Thoracic aorta (tissue), 2 donors: ENCODE measurements around the gene TUBGCP2. TPM values are rescaled to one million over a fixed set of nuclear protein-coding genes. Genes with fewer than 3 reads are reported as not detected.

Experiments
- ATAC-seq: fragments of 150-250 bp; one replicate; pipeline ENCODE4 v1.8.0; 2017; ENCODE audit warnings: low read depth; ENCODE audit not compliant: insufficient number of reproducible peaks, low FRiP score
- DNase-seq: peaks from one replicate; pipeline ENCODE4 v3.0.0-alpha.2; 2020; ENCODE audit warnings: low spot score
- H3K27ac ChIP-seq, 2 donors: fragments of 200-600 bp; sonication (generic); 1 replicate in 1 of 2; 2 replicates in 1 of 2; pipeline ENCODE4 v1.5.1; 2016; ENCODE audit warnings: mild to moderate bottlenecking in 2 of 2, moderate library complexity in 2 of 2
- H3K27me3 ChIP-seq: fragments of 200-600 bp; sonication (generic); replicated peaks from 2 replicates; pipeline ENCODE4 v1.6.0; 2016; ENCODE audit warnings: mild to moderate bottlenecking; ENCODE audit not compliant: insufficient read depth
- H3K36me3 ChIP-seq: fragments of 200-600 bp; sonication (generic); one replicate; pipeline ENCODE4 v1.5.1; 2016
- H3K4me1 ChIP-seq, 2 donors: fragments of 200-600 bp; sonication (generic); 1 replicate in 1 of 2; 2 replicates in 1 of 2; pipeline versions ENCODE4 v1.5.1 to v1.6.0; 2016; ENCODE audit warnings: low read depth in 2 of 2, mild to moderate bottlenecking in 1 of 2; ENCODE audit not compliant: control insufficient read depth in 1 of 2
- H3K4me3 ChIP-seq: fragments of 200-600 bp; sonication (generic); 2 replicates; pipeline ENCODE4 v1.5.1; 2016; ENCODE audit warnings: mild to moderate bottlenecking
- H3K9me3 ChIP-seq: fragments of 200-600 bp; sonication (generic); 2 replicates; pipeline ENCODE4 v1.5.1; 2016
- total RNA-seq, 2 donors: library from RNA; depleted of rRNA; stranded (reverse); fragments of >200 nt; gene quantifications; one replicate each; pipeline versions ENCODE4 v1.1.0 to v1.2.3, GENCODE V29; 2016
- TF ChIP-seq, protein P1 (sequence below): fragments of 200-600 bp; sonication (generic); IDR thresholded peaks from one replicate; pipeline ENCODE4 v1.5.1; 2019; ENCODE audit warnings: antibody characterized with exemption

The TUBGCP2 gene
- total RNA-seq, 2 donors from 2014 or later = 51.2 to 65.5 TPM

DNA sequence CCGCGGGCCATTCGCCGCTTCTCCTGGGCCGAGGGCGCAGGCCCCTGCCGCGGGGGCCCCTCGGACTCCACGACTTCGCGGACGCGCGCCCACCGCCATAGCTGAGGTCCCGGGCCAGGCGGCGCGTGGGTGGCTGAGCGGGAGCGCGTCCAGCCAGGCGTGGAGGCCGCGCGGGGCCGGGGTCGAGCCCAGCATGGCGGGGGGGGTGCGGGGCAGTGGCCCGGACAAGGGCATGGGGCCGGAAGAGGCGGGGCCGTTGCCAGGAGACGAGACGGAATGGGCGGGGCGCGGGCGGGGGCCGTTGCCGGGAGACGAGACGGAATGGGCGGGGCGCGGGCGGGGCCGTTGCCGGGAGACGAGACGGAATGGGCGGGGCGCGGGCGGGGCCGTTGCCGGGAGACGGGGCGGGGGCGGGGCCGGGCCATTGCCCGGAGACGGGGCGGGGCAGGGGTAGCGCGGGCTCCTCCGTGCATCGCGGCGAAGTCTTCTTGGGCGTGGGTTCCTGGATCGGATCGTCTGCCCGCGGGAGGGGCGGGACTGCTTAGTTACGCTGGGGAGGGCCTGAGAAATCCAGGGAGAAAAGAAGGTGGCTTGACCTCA is 46.8 kb downstream of the TUBGCP2 start:
- peak overlapping the region; percentile 95 for H3K4me3 ChIP-seq
- H3K9me3 ChIP-seq = no peaks in the 10 kb centered on the region
- H3K36me3 ChIP-seq = no peaks in the 10 kb centered on the region
- DNase-seq (peak; percentile 65), ATAC-seq (peak; percentile 43)
- H3K27me3 ChIP-seq = no peaks in the 10 kb centered on the region
- TF ChIP-seq, protein P1, sequence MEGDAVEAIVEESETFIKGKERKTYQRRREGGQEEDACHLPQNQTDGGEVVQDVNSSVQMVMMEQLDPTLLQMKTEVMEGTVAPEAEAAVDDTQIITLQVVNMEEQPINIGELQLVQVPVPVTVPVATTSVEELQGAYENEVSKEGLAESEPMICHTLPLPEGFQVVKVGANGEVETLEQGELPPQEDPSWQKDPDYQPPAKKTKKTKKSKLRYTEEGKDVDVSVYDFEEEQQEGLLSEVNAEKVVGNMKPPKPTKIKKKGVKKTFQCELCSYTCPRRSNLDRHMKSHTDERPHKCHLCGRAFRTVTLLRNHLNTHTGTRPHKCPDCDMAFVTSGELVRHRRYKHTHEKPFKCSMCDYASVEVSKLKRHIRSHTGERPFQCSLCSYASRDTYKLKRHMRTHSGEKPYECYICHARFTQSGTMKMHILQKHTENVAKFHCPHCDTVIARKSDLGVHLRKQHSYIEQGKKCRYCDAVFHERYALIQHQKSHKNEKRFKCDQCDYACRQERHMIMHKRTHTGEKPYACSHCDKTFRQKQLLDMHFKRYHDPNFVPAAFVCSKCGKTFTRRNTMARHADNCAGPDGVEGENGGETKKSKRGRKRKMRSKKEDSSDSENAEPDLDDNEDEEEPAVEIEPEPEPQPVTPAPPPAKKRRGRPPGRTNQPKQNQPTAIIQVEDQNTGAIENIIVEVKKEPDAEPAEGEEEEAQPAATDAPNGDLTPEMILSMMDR = no peak
- peaks cover 22 to 41% of the 10 kb centered on the region in 2 donors for H3K4me1 ChIP-seq
- H3K27ac ChIP-seq = peak overlapping the region; percentile 66 to 83

DNA sequence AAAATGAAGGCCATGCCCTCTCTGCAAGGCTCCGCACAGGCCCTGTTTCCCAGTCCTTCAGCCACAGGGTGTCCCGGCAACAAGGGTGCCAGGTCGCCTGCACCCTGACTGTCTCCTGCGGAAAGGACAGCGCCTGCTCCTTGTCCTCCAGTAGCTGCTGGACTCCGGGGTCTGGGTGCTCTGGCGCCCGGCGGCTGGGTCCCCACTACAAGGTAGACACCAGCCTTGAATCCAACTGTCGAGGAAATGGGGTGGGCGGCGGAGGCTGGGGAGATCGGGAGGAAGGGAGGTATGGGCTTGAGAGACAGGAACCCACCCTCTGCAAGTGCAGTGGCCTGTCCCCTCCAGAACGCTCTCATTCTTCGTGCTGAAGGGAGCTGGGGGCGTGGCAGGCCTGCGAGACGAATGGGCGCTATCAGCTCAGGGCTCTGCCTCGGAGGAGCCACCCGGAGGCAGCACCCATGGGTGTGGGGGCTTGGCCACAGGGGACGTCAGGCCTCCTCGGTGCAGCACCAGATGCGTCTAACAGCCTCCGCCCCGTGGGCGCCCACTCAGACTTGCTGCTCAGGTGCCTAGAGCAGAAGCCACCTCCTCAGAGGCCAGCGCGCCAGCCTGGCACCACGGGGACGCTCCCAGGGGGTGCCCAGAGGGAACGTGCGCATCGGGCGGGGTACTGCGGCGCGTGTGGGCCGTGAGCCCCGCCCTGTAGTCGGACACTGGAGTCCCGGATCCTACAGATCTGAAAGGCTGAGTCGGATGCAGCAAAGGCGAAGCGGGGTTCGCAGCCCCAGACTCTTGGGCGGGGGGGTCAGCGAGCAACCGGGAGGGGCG is 47.6 kb downstream of the TUBGCP2 start:
- no peaks in the 10 kb centered on the region for H3K36me3 ChIP-seq
- H3K4me3 ChIP-seq = peak overlapping the region; percentile 95
- peak overlapping the region; percentile 66 to 83 for H3K27ac ChIP-seq
- ATAC-seq (no peak), DNase-seq (no peak)
- TF ChIP-seq, protein P1 = no peak
- no peaks in the 10 kb centered on the region for H3K27me3 ChIP-seq
- H3K9me3 ChIP-seq = no peaks in the 10 kb centered on the region
- H3K4me1 ChIP-seq = peaks cover 22 to 41% of the 10 kb centered on the region in 2 donors

DNA sequence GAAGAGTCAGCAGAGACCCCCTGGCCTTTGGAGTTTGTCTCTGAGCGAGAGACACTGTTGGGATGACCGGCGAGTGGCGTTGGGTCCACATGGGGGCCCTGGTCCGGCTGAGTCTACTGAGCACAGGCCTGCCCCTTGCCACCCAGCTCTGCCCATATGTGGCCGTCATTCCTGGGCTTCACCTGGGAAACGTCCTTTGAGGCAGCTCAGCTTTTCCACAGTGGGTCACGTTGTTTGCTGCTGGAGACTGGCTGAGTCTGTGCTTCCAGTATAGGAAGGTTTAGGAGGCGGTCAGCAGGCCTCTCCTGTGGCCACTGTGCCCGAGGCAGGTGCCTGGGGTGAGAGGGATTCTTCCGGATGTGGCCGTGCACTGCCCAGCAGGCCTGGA is 49.1 kb downstream of the TUBGCP2 start:
- H3K27ac ChIP-seq = peak overlapping the region; percentile 28 to 59
- H3K9me3 ChIP-seq = no peaks in the 10 kb centered on the region
- H3K36me3 ChIP-seq = no peaks in the 10 kb centered on the region
- TF ChIP-seq, protein P1 = no peak
- no peak for ATAC-seq
- H3K27me3 ChIP-seq = no peaks in the 10 kb centered on the region
- peaks cover 22 to 41% of the 10 kb centered on the region in 2 donors for H3K4me1 ChIP-seq
- no peak overlapping the region for H3K4me3 ChIP-seq
- no peak for DNase-seq

DNA sequence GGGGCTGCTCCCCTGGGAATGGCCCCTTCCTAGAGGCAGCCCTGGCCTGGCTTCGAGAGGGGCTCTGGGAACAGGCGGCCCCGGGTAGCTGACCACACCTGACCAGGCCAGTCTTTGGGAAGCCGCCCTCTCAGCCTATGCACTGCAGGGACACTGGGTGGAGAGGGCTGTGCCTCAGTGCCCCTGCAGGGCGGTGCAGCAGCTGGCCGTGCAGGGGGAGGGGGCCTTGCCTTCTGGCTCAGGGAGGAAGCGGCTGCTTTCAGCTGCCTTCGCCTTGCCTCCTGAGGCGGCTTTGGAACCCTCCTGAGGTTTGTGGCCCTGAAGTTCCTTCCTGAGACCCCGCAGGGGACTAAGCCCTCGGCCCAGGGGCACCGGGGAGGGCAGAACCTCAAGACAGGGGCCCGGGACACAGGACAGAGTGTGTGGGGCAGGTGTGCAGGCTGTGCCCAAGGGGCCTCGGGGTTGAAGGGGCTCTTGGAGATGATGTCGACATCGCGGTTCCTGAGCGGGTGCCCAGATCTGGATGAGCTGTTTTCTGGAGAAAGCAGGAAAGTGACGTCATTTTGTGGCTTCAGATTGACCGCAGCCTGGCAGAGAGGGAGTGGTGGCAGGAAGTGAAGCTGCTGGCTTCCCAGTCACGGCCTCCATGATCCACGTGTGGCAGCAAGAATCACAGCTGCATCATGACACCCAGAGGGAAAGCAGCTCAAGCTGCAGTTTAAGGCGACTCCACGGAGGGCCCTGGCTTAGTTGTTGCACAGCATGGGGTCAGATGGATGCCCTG is 49.7 kb downstream of the TUBGCP2 start:
- H3K4me3 ChIP-seq = no peak overlapping the region
- H3K4me1 ChIP-seq = peaks cover 22 to 41% of the 10 kb centered on the region in 2 donors
- H3K27ac ChIP-seq = peak overlapping the region; percentile 28 to 59
- DNase-seq = peak; percentile 64
- TF ChIP-seq, protein P1 = no peak
- H3K27me3 ChIP-seq = no peaks in the 10 kb centered on the region
- H3K9me3 ChIP-seq = no peaks in the 10 kb centered on the region
- peak; percentile 25 for ATAC-seq
- no peaks in the 10 kb centered on the region for H3K36me3 ChIP-seq
